ENCODE measurements around the gene CREB5. TPM values are rescaled to one million over a fixed set of nuclear protein-coding genes. Genes with fewer than 3 reads are reported as not detected.

Gene CREB5
- total and polyA plus RNA-seq, 2 of the 8 experiments (the other 6 are each of a cell fraction or from before 2014, with no cell fraction given): 2.4 to 2.7 TPM

DNA sequence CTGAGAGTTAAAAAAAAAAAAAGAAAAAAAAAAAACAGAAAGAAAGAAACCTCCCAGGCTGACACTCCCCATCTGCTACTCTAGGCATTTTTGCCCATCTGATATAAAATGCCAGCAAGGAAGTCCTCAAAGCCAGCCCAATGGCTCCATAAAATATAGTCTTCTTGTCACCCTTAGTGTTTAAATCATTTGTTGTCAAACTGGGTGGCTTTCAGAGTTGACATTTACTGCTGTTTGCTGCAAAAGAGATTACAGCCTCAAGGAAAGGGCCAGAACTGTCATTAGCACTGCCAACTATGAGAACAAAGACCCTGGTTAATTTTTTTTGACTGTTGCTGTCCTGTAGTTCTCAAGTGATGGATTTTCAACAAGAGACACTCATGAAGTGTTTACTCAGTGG lies 459.3 kb downstream of the CREB5 start:
- no peak overlapping the region for H2BK15ac ChIP-seq (ENCODE audit: low read length)
- no peak for FAIRE-seq
- no peak overlapping the region for H3K23ac ChIP-seq (ENCODE audit: insufficient read length)

More for the DNA sequence above, 459.3 kb downstream of the CREB5 start:
- no peak overlapping the region for H3K4ac ChIP-seq (replicated peaks; ENCODE audit: insufficient read length, low read depth, low read length)
- no peak overlapping the region for H3K56ac ChIP-seq (replicated peaks; ENCODE audit: insufficient read length, low read depth, low read length)
- no peaks in the 10 kb centered on the region for H3K36me3 ChIP-seq (ENCODE audit: control insufficient read depth in 2 of 4, insufficient read depth in 4 of 4, low read length in 3 of 4)
- no peak overlapping the region for H3K4me2 ChIP-seq (ENCODE audit: insufficient read depth in 1 of 2, low read depth in 2 of 2, low read length in 2 of 2)
- H3K9ac ChIP-seq (replicated peaks in 1 of 4; ENCODE audit: extremely low read depth in 1 of 4, low read depth in 3 of 4, low read length in 3 of 4): no peak overlapping the region
- no peak overlapping the region for H2BK120ac ChIP-seq (replicated peaks; ENCODE audit: low read depth, low read length)
- no peak overlapping the region for H4K91ac ChIP-seq (replicated peaks; ENCODE audit: insufficient read length, low read length)
- TF ChIP-seq ATF3 (IDR thresholded peaks at IDR 0.05; ENCODE audit: insufficient read depth, low read depth, low read length): no peak
- no peak for TF ChIP-seq GABPA (IDR thresholded peaks at IDR 0.05; ENCODE audit: borderline replicate concordance, insufficient read depth, low read length)
- ChIA-PET POLR2A (ENCODE audit: partially characterized antibody) (interaction anchor here (1.1 kb wide), 1 partner anchor 10 kb away, joined by 4 read pairs; no protein-coding TSS in a partner anchor), CTCF (ENCODE audit: partially characterized antibody) (interaction anchor here (0.6 to 2.2 kb wide), 4 partner anchors 17 to 518 kb away, joined by 3 to 12 read pairs (median 4); no protein-coding TSS in a partner anchor)
- H3K79me1 ChIP-seq (ENCODE audit: low read depth, low read length): no peaks in the 10 kb centered on the region
- H2AK5ac ChIP-seq (ENCODE audit: low read depth, low read length): no peak overlapping the region
- H3K27ac ChIP-seq (ENCODE audit: low read depth, low read length): no peak overlapping the region
- no peak overlapping the region for H3K14ac ChIP-seq (ENCODE audit: insufficient read length)
- no peak overlapping the region for H4K8ac ChIP-seq (ENCODE audit: extremely low read depth, insufficient read depth, low read length)
- no peak for DNase-seq (ENCODE audit: low read depth in 1 of 2, low spot score in 2 of 2)
- no peaks in the 10 kb centered on the region for H4K20me1 ChIP-seq (replicated peaks in 1 of 2; ENCODE audit: control insufficient read depth in 1 of 2, insufficient read depth in 2 of 2, low read length in 2 of 2)
- 0 out of 7 replicates have a peak, but pooled peaks cover 0 to 2% (median 0%) of the 10 kb centered on the region in 4 experiments for H3K27me3 ChIP-seq (replicated peaks in 1 of 4; ENCODE audit: control insufficient read depth in 3 of 4, extremely low read depth in 1 of 4, insufficient read depth in 3 of 4, low read length in 3 of 4)
- no peaks in the 10 kb centered on the region for H3K9me3 ChIP-seq (ENCODE audit: insufficient read depth in 2 of 2, low read depth in 1 of 2, low read length in 1 of 2)
- H2BK5ac ChIP-seq (ENCODE audit: low read depth, low read length): no peak overlapping the region
- no peaks in the 10 kb centered on the region for H3K79me2 ChIP-seq (ENCODE audit: control insufficient read depth in 1 of 2, insufficient read depth in 2 of 2, low read length in 2 of 2)
- H2BK20ac ChIP-seq (ENCODE audit: low read length): no peak overlapping the region
- H3K4me3 ChIP-seq (ENCODE audit: extremely low read depth in 1 of 4, insufficient read depth in 2 of 4, low read depth in 3 of 4, low read length in 4 of 4): no peak overlapping the region
- H3K23me2 ChIP-seq (ENCODE audit: low read depth, low read length): no peaks in the 10 kb centered on the region
- H3K4me1 ChIP-seq (replicated peaks in 1 of 4; ENCODE audit: control insufficient read depth in 3 of 4, insufficient read depth in 4 of 4, low read length in 3 of 4): no peaks in the 10 kb centered on the region
- H4K5ac ChIP-seq (ENCODE audit: insufficient read length, low read depth, low read length): no peak overlapping the region
- H2BK12ac ChIP-seq (ENCODE audit: low read depth, low read length): no peak overlapping the region
- no peak overlapping the region for H2AFZ ChIP-seq (ENCODE audit: low read length)
- H3K18ac ChIP-seq (ENCODE audit: extremely low read depth, low read length): no peak overlapping the region
